HL-60 (cell line): Measurements from ENCODE around the gene PRPF39.

Source experiments
- DNase-seq, 2 experiments: peaks; one replicate each; pipeline ENCODE4 v3.0.0-alpha.2; 2010 to 2020; ENCODE audit warnings: low read depth in 1 of 2, low spot score in 1 of 2
- H3K27ac ChIP-seq: fragments of 250-450 bp; sonication (Bioruptor Pico); replicated peaks from 2 replicates; pipeline ENCODE4 v1.5.1; 2020; ENCODE audit warnings: mild to moderate bottlenecking, moderate library complexity
- H3K27me3 ChIP-seq: fragments of 250-450 bp; sonication (Bioruptor Pico); 2 replicates; pipeline ENCODE4 v1.5.1; 2021; ENCODE audit warnings: mild to moderate bottlenecking, moderate library complexity; ENCODE audit not compliant: insufficient read depth, poor library complexity, severe bottlenecking
- H3K4me3 ChIP-seq: replicated peaks from 2 replicates; pipeline ENCODE4 v1.5.1; 2011; ENCODE audit warnings: mild to moderate bottlenecking, control low read depth, low read length; ENCODE audit not compliant: insufficient read depth
- CTCF ChIP-seq: IDR thresholded peaks from one replicate; pipeline ENCODE4 v1.5.1; 2011; ENCODE audit warnings: low read length, control low read depth, inconsistent platforms; ENCODE audit not compliant: insufficient read depth
- GABPA ChIP-seq: IDR thresholded peaks from 2 replicates; pipeline ENCODE4 v1.6.1; 2012; ENCODE audit warnings: low read depth
- POLR2AphosphoS5 ChIP-seq: IDR thresholded peaks from 2 replicates; pipeline ENCODE4 v1.6.1; 2012; ENCODE audit warnings: low read depth
- REST ChIP-seq: IDR thresholded peaks from 2 replicates; pipeline ENCODE4 v1.6.1; 2012; ENCODE audit warnings: low read depth; ENCODE audit not compliant: insufficient replicate concordance
- SPI1 ChIP-seq: IDR thresholded peaks from 2 replicates; pipeline ENCODE4 v1.6.1; 2012; ENCODE audit warnings: low read depth, mild to moderate bottlenecking, borderline replicate concordance

Gene PRPF39

GRCh38 chr14:45065956-45066355 is 18.0 kb upstream of the PRPF39 start:
- no peak for TF ChIP-seq SPI1
- TF ChIP-seq REST: no peak
- no peak for TF ChIP-seq GABPA
- no peak for TF ChIP-seq CTCF
- TF ChIP-seq POLR2AphosphoS5: no peak
- no peaks in the 10 kb centered on the region for H3K27me3 ChIP-seq
- H3K4me3 ChIP-seq: no peak overlapping the region
- no peak overlapping the region for H3K27ac ChIP-seq
- DNase-seq: no peak

GRCh38 chr14:45066667-45067066 is 17.2 kb upstream of the PRPF39 start:
- no peak for DNase-seq
- no peaks in the 10 kb centered on the region for H3K27me3 ChIP-seq
- H3K27ac ChIP-seq: no peak overlapping the region
- TF ChIP-seq REST (no peak), GABPA (no peak), SPI1 (no peak), POLR2AphosphoS5 (no peak), CTCF (no peak)
- no peak overlapping the region for H3K4me3 ChIP-seq

GRCh38 chr14:45068396-45068795 is 15.5 kb upstream of the PRPF39 start:
- no peak overlapping the region for H3K27ac ChIP-seq
- no peaks in the 10 kb centered on the region for H3K27me3 ChIP-seq
- H3K4me3 ChIP-seq: no peak overlapping the region
- DNase-seq: no peak
- no peak for TF ChIP-seq SPI1
- TF ChIP-seq REST: no peak
- no peak for TF ChIP-seq GABPA

- no peak overlapping the region for H3K27ac ChIP-seq
- no peaks in the 10 kb centered on the region for H3K27me3 ChIP-seq
- DNase-seq: no peak
- no peak overlapping the region for H3K4me3 ChIP-seq
- TF ChIP-seq SPI1 (no peak), REST (no peak), GABPA (no peak), CTCF (no peak), POLR2AphosphoS5 (no peak)
Observed at GRCh38 chr14:45070215-45070614, 13.7 kb upstream of the PRPF39 start.
